Renal cortex interstitium (tissue), 11 donors: ENCODE results near the gene MOK. TPM values are rescaled to one million over a fixed set of nuclear protein-coding genes. Genes with fewer than 3 reads are reported as not detected.
A peak's percentile ranks its signal among the peaks of the same experiment; 100 is the strongest.
"Not testable (repeated sequence)": the region's sequence is repeated elsewhere in the genome, so short reads cannot be mapped to it uniquely, and the experiment has no call there.

ENCODE experiments used
- DNase-seq, 11 donors: peaks; one replicate each; pipeline ENCODE4 v3.0.0-alpha.2; 2013; ENCODE audit warnings: low read depth in 9 of 11, low spot score in 4 of 11; ENCODE audit errors: extremely low read depth in 1 of 11
- polyA plus RNA-seq, 3 donors: library from polyadenylated mRNA; unstranded; fragments of 120-200 nt; gene quantifications; one replicate each; pipeline ENCODE4 v1.2.1, GENCODE V29; 2013; ENCODE audit not compliant: insufficient read length in 3 of 3

The MOK gene
- polyA plus RNA-seq, 3 donors: 27.2 to 39.3 (median 28.0) TPM

DNA sequence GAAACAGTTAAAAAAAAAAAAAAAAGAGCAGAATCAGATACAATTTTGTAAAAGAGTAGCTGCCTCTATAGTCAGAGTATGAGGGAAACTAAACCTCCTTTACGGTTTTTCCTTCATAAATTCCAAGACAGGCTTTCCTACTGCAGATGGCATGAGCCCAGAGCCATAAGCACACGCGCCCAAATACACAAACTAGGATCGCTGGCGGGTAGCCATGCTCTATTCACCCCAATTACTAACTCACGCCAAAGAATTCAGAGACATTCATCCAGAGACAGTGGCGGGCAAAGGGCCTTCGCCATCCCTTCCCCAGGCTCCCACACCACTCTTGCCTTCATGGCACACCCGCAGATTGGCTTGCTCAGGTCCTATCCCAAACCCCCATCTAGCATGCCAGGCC, 48.2 kb downstream of the MOK start:
- no peak for DNase-seq

DNA sequence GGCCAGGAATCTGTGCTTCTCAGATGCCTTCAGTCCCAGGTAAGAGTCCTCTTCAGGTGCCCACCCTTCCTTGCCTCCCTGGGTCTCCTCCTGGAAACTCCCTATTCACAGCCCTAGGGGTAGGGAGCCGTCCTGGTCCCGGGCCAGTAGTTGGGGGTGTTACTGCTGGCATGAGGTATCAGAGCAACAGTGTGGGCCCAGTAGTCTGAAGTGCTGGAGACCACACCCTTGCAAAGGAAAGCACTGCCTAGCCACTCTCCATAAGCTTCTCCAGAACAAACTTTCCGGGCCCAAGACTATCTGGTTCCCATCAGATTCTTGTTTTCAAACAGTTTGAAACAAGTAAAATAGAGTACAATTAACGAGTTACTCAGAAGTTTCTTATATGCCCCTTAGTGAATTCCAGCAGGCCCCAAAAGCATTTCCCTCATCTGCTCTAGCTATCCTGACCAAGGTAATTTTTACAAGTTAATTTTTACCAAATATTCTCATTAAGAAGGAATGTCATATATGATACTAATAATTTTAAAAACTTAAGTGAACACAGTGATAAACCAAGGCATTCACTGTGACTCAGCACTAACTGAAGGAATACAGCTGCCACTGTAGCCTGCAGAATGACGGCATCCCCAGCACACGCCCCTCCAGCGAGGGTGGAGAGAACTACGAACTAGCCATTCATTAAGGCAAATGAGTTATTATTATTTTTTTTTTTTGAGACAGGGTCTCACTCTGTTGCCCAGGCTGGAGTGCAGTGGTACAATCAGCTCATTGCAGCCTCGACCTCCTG, 49.4 kb downstream of the MOK start:
- peak in 3 of 11 donors; percentile 23 to 25 (median 24) for DNase-seq

- DNase-seq: no peak
Observed at GRCh38 chr14:102252834-102253801, 51.8 kb downstream of the MOK start.

DNA sequence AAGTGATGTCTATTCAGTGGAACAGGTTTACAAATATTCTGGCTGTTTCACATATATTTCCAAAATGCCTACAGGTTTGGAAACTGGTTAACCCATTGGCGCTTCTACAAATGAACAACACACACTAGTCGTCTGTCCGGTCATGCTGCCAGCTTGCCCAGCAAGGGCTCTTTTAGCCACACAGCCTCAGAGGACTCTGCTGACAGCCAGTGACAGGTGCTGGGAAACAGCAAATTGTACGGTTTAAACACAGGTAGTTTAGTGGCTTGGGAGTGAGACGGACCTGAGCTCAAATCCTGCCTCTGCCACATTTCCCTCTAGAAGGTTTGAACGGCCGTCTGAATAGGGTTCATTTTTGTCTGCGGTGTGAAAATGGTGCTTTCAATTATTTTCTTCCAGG, 53.8 kb downstream of the MOK start:
- DNase-seq: no peak

DNA sequence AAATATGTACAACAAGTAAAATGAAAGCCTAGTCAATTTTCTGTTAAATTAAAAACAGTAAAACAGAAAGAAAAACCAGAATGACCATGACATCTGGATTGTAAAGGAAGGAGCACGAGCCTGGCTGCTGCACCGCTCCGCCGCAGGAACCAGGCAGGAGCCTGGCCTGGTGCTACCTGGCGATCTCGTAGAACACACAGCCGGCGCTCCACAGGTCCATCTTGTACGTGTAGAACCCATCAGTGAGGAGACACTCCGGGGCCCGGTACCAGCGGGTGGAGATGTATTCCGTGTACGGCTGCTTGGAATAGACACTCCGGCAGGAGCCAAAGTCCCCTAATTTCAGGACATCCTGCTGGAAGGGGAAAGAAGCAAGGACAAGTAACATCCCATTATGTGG, 54.3 kb downstream of the MOK start:
- DNase-seq: no peak

GRCh38 chr14:102249981-102250380, 55.0 kb downstream of the MOK start:
- no peak for DNase-seq

DNA sequence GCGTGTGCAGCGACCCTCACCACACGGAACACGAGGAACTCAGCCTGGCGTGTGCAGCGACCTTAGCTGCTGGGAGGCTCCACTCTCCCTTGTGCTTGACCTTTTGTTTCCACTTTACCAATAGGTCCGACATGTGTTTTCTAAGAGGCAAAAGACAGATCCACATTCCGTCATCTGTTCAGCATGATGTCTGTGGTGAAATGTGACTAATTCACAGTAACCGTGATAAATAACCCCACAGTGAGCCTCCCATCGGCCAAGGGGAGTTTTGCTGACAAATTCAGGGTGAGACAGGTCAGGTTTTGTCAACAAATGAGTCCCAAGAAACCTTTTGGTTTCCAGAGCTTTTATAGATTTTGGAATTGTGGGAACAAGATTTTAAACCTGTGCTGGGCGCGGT, 55.9 kb downstream of the MOK start:
- DNase-seq: no peak

- DNase-seq: no peak
Observed at GRCh38 chr14:102248121-102248520, 56.8 kb downstream of the MOK start.

DNA sequence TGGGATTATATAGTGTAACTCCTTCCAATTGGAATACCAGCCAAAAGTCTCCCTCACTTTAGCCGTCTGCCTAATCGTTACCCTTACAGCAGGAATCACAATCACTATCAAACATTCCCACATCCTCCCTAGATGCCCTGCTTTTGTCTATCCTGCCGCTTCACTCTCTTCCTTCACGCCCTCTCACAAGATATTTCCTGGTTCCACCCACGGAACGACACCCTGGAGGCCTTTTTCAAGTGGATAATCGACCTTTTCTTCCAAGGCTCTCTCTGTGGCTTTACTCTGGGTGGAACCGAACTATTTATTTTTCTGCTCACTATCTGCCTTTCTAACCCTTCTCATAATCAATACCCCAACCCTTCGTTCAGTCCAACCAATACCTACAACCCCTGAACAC, 58.9 kb downstream of the MOK start:
- DNase-seq: no peak

DNA sequence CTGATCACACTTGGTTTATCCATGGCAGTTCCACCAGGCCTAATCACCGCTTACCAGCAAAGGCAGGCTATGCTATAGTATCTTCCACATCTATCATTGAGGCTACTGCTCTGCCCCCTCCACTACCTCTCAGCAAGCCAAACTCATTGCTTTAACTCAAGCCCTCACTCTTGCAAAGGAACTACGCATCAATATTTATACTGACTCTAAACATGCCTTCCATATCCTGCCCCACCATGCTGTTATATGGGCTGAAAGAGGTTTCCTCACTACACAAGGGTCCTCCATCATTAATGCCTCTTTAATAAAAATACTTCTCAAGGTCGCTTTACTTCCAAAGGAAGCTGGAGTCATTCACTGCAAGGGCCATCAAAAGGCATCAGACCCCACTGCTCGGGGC, 61.2 kb downstream of the MOK start:
- not testable (repeated sequence) for DNase-seq

DNA sequence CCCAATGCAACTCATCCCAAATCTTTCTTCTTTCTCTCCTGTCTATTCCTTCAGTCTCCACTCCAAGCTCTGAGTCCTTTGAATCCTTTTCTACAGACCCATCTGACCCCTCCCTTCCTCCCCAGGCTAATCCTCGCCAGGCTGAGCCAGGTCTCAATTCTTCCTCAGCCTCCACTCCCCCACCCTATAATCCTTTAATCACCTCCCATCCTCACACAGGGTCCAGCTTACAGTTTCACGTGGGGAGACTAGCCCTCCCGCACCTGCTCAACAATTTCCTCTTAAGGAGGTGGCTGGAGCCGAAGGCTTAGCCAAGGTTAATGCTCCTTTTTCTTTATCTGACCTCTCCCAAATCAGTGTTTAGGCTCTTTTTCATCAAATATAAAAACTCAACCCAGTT, 63.8 kb downstream of the MOK start:
- DNase-seq: no peak

DNA sequence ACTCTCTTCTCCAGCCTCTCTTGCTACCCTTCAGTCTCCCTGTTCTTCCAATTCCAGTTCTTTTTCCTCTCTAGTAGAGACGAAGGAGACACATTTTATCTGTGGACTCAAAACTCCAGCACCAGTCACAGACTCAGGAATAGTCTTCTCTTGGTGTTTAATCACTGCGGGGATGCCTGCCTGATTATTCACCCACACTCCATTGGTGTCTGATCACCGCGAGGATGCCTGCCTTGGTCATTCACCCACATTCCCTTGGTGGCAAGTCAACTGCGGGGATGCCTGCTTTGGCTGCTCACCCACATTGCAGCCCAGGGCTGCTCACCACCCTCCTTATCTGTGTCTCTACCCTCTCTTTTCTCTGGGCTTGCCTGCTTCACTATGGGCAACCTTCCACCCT, 64.5 kb downstream of the MOK start:
- not testable (repeated sequence) for DNase-seq

GRCh38 chr14:102239231-102239630, 65.7 kb downstream of the MOK start:
- DNase-seq: no peak

GRCh38 chr14:102238766-102239165, 66.2 kb downstream of the MOK start:
- no peak for DNase-seq

DNA sequence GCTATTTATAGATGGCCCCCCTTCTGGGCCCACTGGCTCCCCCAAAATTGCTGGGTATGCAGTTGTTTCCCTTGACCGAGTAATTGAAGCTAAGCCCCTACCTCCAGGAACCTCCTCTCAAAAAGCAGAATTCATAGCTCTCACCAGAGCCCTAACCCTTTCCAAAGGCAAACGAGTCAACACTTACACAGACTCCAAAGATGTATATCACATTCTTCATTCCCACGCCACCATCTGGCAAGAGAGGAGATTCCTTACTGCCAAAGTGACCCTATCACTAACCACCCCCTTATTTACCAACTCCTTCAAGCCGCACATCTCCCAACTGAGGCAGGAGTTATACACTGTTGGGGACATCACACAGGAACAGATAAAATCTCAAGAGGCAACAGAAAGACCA, 66.8 kb downstream of the MOK start:
- DNase-seq: no peak

- DNase-seq: no peak
Observed at GRCh38 chr14:102236026-102236425, 68.9 kb downstream of the MOK start.

GRCh38 chr14:102235275-102235897, 69.6 kb downstream of the MOK start:
- DNase-seq: peak; percentile 33 to 70 (median 53)

DNA sequence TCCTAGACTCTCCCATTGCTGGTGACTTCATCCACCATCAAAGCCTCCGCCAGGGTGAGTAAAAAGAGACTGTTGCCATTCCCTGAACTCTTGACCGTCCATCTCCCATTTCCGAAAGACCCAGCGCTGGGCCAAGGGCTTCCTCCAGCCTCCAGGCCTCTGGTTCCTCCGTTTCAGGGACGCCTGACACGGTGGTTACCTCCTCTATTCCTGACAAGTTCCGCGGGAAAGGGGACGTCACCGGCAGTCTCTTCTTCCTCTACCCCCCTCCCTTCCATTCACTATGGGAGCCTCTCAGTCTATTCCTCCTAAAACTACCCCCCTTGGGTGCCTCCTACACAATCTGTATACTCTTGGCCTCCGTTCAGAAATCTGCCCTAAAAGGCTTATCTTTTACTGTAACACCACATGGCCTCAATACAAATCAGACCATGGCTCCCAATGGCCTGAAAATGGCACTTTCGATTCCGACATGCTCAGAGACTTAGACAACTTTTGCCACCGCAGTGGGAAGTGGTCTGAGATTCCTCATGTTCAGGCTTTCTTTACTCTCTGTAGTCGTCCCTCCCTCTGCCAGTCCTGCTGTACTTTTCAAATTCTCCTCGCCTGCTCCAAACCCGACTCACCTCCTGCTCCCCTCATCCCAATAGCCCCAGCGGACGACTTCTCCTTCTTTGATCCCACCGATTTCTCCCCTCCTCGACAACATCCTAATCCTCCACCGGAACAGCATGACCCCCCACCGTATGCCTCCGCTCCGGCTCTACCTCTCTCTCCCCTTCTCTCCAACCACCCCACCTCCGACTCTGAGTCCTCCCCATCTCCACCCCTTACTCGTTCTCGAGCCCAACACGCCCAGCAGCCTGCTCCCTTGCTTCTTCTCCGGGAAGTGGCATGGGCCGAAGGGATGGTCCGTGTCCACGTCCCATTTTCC, 70.4 kb downstream of the MOK start:
- no peak for DNase-seq

- DNase-seq: no peak
Observed at GRCh38 chr14:102233081-102233480, 71.9 kb downstream of the MOK start.
